HG03095 (cell line): Measurements from ENCODE around the gene SLX9.

Source experiments
- ATAC-seq: cut with Tn5 transposase; IDR thresholded peaks from one replicate; pipeline ENCODE4 v1.9.1; 2021; ENCODE audit warnings: moderate library complexity; ENCODE audit not compliant: unreplicated experiment

The SLX9 gene

DNA sequence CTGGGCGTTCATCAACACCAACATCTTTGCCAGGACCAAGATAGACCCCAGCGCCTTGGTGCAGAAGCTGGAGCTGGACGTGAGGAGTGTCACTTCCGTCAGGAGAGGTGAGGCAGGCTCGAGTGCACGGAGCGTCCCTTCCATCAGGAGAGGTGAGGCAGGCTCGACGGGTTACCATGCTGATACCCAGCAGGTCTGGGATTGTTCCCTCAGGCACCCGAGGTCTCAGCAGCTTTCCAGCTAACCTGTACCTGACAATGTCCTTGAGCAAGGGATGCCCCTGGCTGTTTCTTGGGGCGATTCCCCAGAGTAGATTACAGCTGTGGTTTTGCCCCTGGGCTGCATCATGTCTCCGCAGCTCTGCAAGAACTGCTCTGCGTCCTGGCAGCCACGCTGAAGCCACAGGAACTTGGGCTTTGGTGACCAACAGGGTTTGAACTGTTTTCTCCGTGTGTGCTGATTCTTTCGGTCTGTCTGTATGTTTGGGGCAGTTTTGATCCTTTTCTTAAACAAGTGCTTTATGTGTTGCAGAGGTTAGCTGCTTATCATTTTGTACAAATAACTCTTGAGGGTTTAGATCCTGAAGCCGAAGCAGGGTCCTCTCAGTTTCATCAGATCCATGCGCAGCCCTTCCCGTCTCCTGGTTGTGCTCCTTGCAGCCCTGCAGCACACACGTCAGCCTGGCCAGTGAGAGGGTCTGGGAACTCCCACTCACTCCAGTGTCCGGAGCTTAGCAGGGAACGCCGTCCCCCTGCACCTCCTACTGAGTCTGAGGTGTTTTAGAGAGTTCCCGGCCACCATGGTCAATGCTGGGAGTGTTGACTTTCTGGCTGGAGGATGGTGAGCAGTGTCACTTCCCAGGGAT, 4.1 kb downstream of the SLX9 start:
- ATAC-seq, result no peak

GRCh38 chr21:44944596-44944995, 4.8 kb downstream of the SLX9 start:
- no peak for ATAC-seq

- ATAC-seq, result no peak
These were observed 6.6 kb downstream of the SLX9 start for GRCh38 chr21:44946254-44947041.

- ATAC-seq, result no peak
These were observed 7.5 kb downstream of the SLX9 start for GRCh38 chr21:44947111-44947929.

DNA sequence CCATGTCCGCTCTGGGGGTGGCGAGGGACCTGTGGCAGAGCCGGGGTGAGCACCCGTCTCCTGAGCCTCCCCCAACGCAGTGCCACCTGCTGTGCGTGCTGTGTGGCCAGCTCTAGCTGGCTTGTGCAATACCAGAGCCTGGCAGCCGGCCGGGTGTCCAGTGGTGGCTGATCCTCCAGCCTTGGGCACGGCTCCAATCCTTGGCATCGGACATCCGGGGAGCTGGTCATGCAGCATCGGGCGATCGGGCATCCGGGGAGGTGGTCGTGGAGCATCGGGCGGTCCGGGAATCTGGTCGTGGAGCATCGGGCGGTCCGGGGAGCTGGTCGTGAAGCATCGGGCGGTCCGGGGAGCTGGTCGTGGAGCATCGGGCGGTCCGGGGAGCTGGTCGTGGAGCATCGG, 8.1 kb downstream of the SLX9 start:
- no peak for ATAC-seq

DNA sequence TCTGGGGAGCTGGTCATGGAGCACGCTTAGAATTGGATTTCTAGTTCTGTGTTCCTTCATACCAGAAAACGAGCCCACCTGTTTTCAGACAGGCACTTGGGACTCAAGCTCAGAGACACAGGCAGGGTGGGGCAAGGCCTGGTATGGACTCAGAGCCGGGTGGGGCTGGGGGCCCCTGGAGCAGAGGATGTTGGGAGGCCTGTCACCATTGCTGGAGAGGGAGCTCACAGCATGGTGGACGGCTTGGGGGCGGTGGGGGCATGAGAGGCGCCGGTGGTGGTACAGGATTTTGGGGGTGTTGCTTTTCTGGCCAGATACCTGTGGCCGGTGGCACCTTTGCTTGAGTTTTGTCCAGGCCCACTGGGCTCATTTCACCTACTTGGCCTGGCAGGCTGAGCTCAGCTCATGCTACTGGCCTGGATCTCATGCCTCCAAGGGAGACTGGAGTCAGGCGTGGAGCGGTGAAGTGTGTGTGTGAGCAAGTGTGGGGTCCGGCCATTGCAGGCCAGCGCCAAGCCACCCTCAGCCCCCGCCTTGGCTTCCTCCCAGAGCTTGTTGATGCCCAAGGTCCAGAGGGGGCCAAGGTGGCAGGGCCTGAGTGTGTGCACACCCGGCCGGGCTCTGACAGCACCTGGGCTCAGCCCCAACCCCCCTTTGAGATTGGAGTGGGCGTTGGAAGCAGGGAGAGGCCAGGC, 8.7 kb downstream of the SLX9 start:
- no peak for ATAC-seq

GRCh38 chr21:44949161-44949778, 9.4 kb downstream of the SLX9 start:
- ATAC-seq, result no peak

DNA sequence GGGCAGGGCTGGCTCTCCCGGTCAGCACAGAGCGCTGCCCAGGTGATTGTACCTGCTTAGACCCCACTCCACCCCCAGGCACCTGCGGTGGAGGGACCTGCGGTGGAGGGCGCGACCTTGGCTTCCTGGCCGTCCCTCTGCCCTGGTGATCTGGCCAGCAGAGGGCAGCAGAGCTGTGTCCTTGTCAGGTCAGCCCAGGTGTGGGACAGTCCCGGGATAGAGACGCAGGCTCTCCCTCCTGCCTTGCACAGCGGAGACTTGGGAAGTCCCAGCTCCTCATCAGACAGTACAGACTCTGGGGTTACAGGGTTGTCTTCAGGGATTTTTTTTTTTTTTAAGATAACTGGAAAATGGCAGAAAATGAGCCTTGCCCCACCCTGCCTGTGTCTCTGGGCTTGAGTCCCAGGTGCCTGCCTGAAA, 10.0 kb downstream of the SLX9 start:
- no peak for ATAC-seq

GRCh38 chr21:44950351-44950750, 10.5 kb downstream of the SLX9 start:
- ATAC-seq, result no peak

- ATAC-seq, result no peak
These were observed 11.5 kb downstream of the SLX9 start for GRCh38 chr21:44951186-44951915.

GRCh38 chr21:44952116-44952928, 12.5 kb downstream of the SLX9 start:
- no peak for ATAC-seq

GRCh38 chr21:44952929-44953627, 13.2 kb downstream of the SLX9 start:
- no peak for ATAC-seq

DNA sequence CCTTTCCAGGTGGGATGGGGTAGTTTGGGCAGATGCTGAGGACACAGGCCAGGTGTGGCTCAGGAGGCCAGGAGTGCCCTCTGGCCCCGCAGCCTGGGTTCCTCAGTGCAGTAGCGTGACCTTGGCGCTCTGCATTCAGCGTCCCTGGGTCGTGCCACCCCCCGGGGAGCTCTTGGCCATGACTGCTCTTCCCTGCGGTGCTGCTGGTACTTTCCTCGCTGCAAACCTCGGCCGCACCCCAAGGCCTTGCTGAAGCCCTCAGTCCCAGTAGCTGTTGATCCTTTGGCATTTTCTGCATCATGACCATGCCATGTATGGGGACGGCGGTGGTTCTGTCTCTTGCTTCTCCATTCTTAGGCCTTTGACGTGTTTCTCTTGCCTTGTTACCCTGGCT, 13.8 kb downstream of the SLX9 start:
- no peak for ATAC-seq

- ATAC-seq, result no peak
These were observed 14.5 kb downstream of the SLX9 start for GRCh38 chr21:44954281-44954771.

DNA sequence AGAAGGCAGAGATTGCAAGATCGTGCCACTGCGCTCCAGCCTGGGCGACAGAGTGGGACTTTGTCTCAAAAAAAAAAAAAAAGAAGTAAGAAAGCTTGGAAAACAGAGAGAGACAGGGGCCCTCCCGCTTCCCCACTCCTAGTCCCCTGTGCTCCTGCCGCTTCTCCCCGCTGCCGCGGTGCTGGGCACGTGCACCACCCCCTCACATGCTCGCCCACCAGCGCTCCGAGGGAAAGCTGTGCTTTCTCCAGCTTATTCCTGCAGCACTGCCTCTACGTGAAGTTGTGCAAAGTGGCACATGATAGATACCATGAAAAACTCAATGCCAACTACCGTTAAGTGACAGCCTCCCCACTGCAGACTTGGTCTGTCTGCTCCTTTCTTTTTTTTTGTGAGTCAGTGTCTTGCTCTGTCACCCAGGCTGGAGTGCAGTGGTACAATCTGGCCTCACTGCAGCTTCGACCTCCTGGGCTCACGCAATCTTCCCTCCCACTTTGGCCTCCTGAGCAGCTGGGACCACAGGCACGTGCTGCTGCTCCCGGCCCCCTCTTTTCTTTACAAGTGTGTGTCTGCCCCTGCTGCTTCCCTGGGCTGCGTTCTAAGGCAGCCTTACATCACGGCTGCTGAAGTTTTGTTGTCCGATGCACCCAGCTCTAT, 15.4 kb downstream of the SLX9 start:
- no peak for ATAC-seq

DNA sequence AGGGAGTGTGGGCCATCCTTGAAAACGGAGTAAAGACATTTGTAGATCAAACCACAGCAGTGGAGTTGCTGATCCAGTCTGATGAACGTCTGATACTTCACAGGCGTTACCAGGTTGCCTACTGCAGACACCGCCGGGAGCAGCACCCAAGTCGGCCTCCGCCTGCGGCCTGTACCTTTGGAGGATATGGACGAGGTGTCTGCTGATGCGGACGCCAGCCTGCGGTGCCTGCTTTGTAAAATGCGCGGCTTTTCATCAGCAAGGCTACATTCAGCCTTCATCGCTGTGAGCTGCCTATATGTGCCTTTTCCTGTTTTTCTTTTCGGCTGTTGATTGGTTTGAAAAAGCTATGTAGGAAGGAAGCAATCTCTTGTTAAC, 16.0 kb downstream of the SLX9 start:
- ATAC-seq, result no peak

- no peak for ATAC-seq
These were observed 16.7 kb downstream of the SLX9 start for GRCh38 chr21:44956356-44957046.
